Endothelial cell of umbilical vein (primary cell): ENCODE data around the gene UVSSA. TPM values are rescaled to one million over a fixed set of nuclear protein-coding genes. Genes with fewer than 3 reads are reported as not detected.

Experiments used
- BruUV-seq: library from RNA; stranded (reverse); fragments of 400-500 nt; replicated peaks from 2 replicates; lab custom pipeline; 2021; lab: Mats Ljungman, UMichigan
- CTCF ChIA-PET: fragments of 300-600, 350-600 bp; sonication (Branson Sonifier 250); formaldehyde crosslinking; loops from one replicate; lab custom pipeline; 2021; ENCODE audit warnings: antibody characterized with exemption, inconsistent platforms; lab: Charles Lee
- POLR2A ChIA-PET: fragments of 300-600, 350-600 bp; sonication (Branson Sonifier 250); formaldehyde crosslinking; loops from one replicate; lab custom pipeline; 2021; ENCODE audit warnings: antibody characterized with exemption, inconsistent platforms; lab: Charles Lee
- DNase-seq: peaks from one replicate; pipeline ENCODE4 v3.0.0-alpha.2; 2011; ENCODE audit warnings: low read depth, low spot score
- FAIRE-seq: peaks from 2 replicates; lab custom pipeline; 2011; peaks lifted over from hg19 to GRCh38; lab: Jason Lieb, UNC
- H2AFZ ChIP-seq: 2 replicates; pipeline ENCODE4 v1.6.0; 2012; ENCODE audit warnings: low read depth, low read length, control low read depth, inconsistent platforms
- H3K27ac ChIP-seq: 2 replicates; pipeline ENCODE4 v1.5.1; 2011; ENCODE audit warnings: low read depth, mild to moderate bottlenecking, control low read depth, low read length, moderate library complexity; ENCODE audit not compliant: insufficient read depth
- H3K27me3 ChIP-seq, 2 experiments: 2 replicates each; pipeline versions ENCODE4 v1.6.0 to v1.6.1; 2011; ENCODE audit warnings: low read length in 2 of 2, mixed read lengths in 1 of 2; ENCODE audit not compliant: control insufficient read depth in 2 of 2, insufficient read depth in 2 of 2
- H3K36me3 ChIP-seq, 2 experiments: 2 replicates in 1 of 2; 3 replicates in 1 of 2; pipeline ENCODE4 v1.5.1; 2011; ENCODE audit warnings: low read length in 2 of 2, mild to moderate bottlenecking in 1 of 2, moderate library complexity in 1 of 2; ENCODE audit not compliant: control insufficient read depth in 2 of 2, insufficient read depth in 2 of 2; ENCODE audit errors: extremely low read depth in 1 of 2
- H3K4me1 ChIP-seq: 3 replicates; pipeline ENCODE4 v1.5.1; 2011; ENCODE audit warnings: mild to moderate bottlenecking, low read length; ENCODE audit not compliant: control insufficient read depth, insufficient read depth; ENCODE audit errors: extremely low read depth
- H3K4me2 ChIP-seq: 2 replicates; pipeline ENCODE4 v1.6.1; 2011; ENCODE audit warnings: low read length, control low read depth, mixed read lengths; ENCODE audit not compliant: insufficient read depth
- H3K4me3 ChIP-seq, 3 experiments: fragments of 200-600 bp in 1 of 3; sonication (generic), shearing (Covaris generic) in 1 of 3; replicated peaks in 1 of 3; 2 replicates each; pipeline ENCODE4 v1.5.1; 2011 to 2016; ENCODE audit warnings: control low read depth in 3 of 3, low read length in 3 of 3, mild to moderate bottlenecking in 2 of 3, inconsistent platforms in 1 of 3, low read depth in 1 of 3, moderate library complexity in 1 of 3; ENCODE audit not compliant: insufficient read depth in 1 of 3
- H3K79me2 ChIP-seq: 2 replicates; pipeline ENCODE4 v1.6.0; 2012; ENCODE audit warnings: low read length, inconsistent platforms; ENCODE audit not compliant: control insufficient read depth, insufficient read depth
- H3K9ac ChIP-seq: replicated peaks from 2 replicates; pipeline ENCODE3; 2011; ENCODE audit warnings: low read length, control low read depth; ENCODE audit not compliant: insufficient read depth; ENCODE audit errors: extremely low read depth
- H3K9me1 ChIP-seq: replicated peaks from 3 replicates; pipeline ENCODE4 v1.6.0; 2011; ENCODE audit warnings: mild to moderate bottlenecking, low read length; ENCODE audit not compliant: control insufficient read depth, insufficient read depth; ENCODE audit errors: extremely low read depth
- H3K9me3 ChIP-seq: replicated peaks from 2 replicates; pipeline ENCODE4 v1.5.1; 2012; ENCODE audit warnings: low read length, inconsistent platforms; ENCODE audit not compliant: control insufficient read depth, insufficient read depth
- H4K20me1 ChIP-seq: replicated peaks from 2 replicates; pipeline ENCODE3; 2011; ENCODE audit warnings: mild to moderate bottlenecking, low read length; ENCODE audit not compliant: control insufficient read depth, insufficient read depth; ENCODE audit errors: extremely low read depth
- EZH2 ChIP-seq: IDR thresholded peaks from 2 replicates; pipeline ENCODE4 v1.6.1; 2012; ENCODE audit warnings: borderline replicate concordance, low read depth, mild to moderate bottlenecking, moderate library complexity, low read length, inconsistent platforms; ENCODE audit not compliant: severe bottlenecking
- MAX ChIP-seq: IDR thresholded peaks from 2 replicates; pipeline ENCODE4 v1.6.1; 2011; ENCODE audit not compliant: insufficient read depth, insufficient read length
- POLR2A ChIP-seq: IDR thresholded peaks from 2 replicates; pipeline ENCODE4 v1.6.1; 2012; ENCODE audit warnings: low read depth, mild to moderate bottlenecking, control low read depth, low read length
- POLR2AphosphoS5 ChIP-seq: IDR thresholded peaks from 2 replicates; pipeline ENCODE4 v1.6.1; 2012; ENCODE audit warnings: low read depth, mild to moderate bottlenecking, control low read depth, low read length, moderate library complexity; ENCODE audit not compliant: insufficient read depth
- dilution Hi-C: fragments of 300-500 bp; cut with MboI; formaldehyde crosslinking; loops from one replicate; pipeline ENCODE4 v1.15.0; 2019; ENCODE audit warnings: low sequenced_read_pairs; ENCODE audit not compliant: extremely low pct_ligation_motif_present
- intact Hi-C: fragments of 100-400 bp; cut with micrococcal nuclease; formaldehyde crosslinking; loops from one replicate; pipeline ENCODE4 v1.10.0; 2022
- polyA plus RNA-seq, 4 experiments: library from polyadenylated mRNA; depleted of rRNA in 3 of 4; stranded (reverse) in 3 of 4; unstranded in 1 of 4; fragments of >200 nt; gene quantifications; 2 replicates each; pipeline versions ENCODE4 v1.2.1 to v1.2.3, GENCODE V29; 2011 to 2012; ENCODE audit warnings: missing spikeins in 1 of 4
- total RNA-seq: library from RNA; stranded (reverse); gene quantifications from 2 replicates; pipeline ENCODE4 v1.2.3, GENCODE V29; 2021
- TF ChIP-seq, protein P1 (sequence below), 2 donors: IDR thresholded peaks; 1 replicate in 1 of 2; 2 replicates in 1 of 2; pipeline ENCODE4 v1.5.1; 2011; ENCODE audit warnings: low read length in 2 of 2, mild to moderate bottlenecking in 2 of 2, moderate library complexity in 2 of 2, control low read depth in 1 of 2, inconsistent platforms in 1 of 2, low read depth in 1 of 2; ENCODE audit not compliant: insufficient read depth in 1 of 2; ENCODE audit errors: extremely low read depth in 1 of 2

Gene UVSSA
- total and polyA plus RNA-seq, 2 donors (not counting 3 experiments of a cell fraction or from before 2014, with no cell fraction given), result 7.1 to 14.9 TPM

- Histone ChIP-seq H3K4me2 (no peak overlapping the region), H3K27ac (no peak overlapping the region), H3K9me1 (no peaks in the 10 kb centered on the region), H3K4me3 (no peak overlapping the region), H3K9ac (no peak overlapping the region), H3K27me3 (peaks cover 26 to 41% of the 10 kb centered on the region in 2 experiments), H3K79me2 (no peaks in the 10 kb centered on the region), H3K36me3 (no peaks in the 10 kb centered on the region), H3K9me3 (peaks cover 5% of the 10 kb centered on the region), H2AFZ (no peak overlapping the region), H4K20me1 (no peaks in the 10 kb centered on the region), H3K4me1 (no peaks in the 10 kb centered on the region)
- intact Hi-C loops (no loop called here), dilution Hi-C loops (no loop called here)
- CTCF ChIA-PET, result no interaction called here
- TF ChIP-seq EZH2, result no peak
- no peak for TF ChIP-seq POLR2A
- TF ChIP-seq MAX, result no peak
- no peak for TF ChIP-seq POLR2AphosphoS5
- TF ChIP-seq, protein P1, sequence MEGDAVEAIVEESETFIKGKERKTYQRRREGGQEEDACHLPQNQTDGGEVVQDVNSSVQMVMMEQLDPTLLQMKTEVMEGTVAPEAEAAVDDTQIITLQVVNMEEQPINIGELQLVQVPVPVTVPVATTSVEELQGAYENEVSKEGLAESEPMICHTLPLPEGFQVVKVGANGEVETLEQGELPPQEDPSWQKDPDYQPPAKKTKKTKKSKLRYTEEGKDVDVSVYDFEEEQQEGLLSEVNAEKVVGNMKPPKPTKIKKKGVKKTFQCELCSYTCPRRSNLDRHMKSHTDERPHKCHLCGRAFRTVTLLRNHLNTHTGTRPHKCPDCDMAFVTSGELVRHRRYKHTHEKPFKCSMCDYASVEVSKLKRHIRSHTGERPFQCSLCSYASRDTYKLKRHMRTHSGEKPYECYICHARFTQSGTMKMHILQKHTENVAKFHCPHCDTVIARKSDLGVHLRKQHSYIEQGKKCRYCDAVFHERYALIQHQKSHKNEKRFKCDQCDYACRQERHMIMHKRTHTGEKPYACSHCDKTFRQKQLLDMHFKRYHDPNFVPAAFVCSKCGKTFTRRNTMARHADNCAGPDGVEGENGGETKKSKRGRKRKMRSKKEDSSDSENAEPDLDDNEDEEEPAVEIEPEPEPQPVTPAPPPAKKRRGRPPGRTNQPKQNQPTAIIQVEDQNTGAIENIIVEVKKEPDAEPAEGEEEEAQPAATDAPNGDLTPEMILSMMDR (IDR thresholded peaks at IDR 0.05; ENCODE audit: extremely low read depth in 1 of 2, insufficient read depth in 1 of 2, low read depth in 1 of 2, low read length in 2 of 2), result no peak
- no peak for FAIRE-seq
- POLR2A ChIA-PET, result no interaction called here
- BruUV-seq, result no TSS peak
- DNase-seq, result no peak
Measured at GRCh38 chr4:1400191-1400805, 53.3 kb downstream of the UVSSA start.
